22Rv1 (cell line): ENCODE measurements around the gene GPAT2.
"Not testable (repeated sequence)": the region's sequence is repeated elsewhere in the genome, so short reads cannot be mapped to it uniquely, and the experiment has no call there.

Source experiments
- ZFX ChIP-seq: fragments of 450-650 bp; IDR thresholded peaks from 2 replicates; pipeline ENCODE4 v1.6.1; 2017; ENCODE audit warnings: antibody characterized with exemption, borderline replicate concordance
- TF ChIP-seq, protein P1 (sequence below): fragments of 450-650 bp; IDR thresholded peaks from 2 replicates; pipeline ENCODE4 v1.5.1; 2017; ENCODE audit warnings: mild to moderate bottlenecking

DNA sequence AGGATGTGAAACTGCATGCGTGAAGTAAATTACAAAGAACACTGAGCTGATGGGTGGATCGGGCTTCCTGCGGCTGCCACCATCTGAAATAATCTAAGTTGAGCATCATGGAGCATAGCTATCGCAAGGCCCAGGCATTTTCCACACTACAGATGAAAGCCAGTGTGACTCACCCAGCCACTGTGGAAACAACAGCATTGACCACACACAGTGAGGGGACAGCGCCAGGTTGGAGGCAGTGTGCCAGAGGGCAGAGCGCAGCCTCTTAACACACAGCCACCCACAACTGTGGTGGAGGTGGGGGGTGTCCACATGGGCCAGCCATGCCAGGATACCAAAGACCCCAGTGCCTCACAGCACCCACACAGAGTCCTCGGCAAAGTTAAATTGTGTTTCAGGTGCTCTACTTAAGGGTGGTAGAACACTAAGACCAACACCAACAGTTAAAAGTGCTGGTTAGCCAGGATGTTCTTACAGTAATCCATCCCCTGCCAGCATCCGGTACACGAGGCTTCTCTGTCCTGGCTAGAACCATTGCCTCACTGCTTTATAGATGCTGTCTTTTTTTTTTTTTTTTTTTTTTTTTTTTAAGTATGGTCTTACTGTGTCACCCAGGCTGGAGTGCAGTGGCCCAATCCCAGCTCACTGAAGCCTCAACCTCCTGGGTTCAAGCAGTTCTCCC, 14.7 kb downstream of the GPAT2 start:
- TF ChIP-seq, protein P1, sequence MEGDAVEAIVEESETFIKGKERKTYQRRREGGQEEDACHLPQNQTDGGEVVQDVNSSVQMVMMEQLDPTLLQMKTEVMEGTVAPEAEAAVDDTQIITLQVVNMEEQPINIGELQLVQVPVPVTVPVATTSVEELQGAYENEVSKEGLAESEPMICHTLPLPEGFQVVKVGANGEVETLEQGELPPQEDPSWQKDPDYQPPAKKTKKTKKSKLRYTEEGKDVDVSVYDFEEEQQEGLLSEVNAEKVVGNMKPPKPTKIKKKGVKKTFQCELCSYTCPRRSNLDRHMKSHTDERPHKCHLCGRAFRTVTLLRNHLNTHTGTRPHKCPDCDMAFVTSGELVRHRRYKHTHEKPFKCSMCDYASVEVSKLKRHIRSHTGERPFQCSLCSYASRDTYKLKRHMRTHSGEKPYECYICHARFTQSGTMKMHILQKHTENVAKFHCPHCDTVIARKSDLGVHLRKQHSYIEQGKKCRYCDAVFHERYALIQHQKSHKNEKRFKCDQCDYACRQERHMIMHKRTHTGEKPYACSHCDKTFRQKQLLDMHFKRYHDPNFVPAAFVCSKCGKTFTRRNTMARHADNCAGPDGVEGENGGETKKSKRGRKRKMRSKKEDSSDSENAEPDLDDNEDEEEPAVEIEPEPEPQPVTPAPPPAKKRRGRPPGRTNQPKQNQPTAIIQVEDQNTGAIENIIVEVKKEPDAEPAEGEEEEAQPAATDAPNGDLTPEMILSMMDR = not testable (repeated sequence)
- not testable (repeated sequence) for TF ChIP-seq ZFX
